ENCODE measurements around the gene PYGL. TPM values are rescaled to one million over a fixed set of nuclear protein-coding genes. Genes with fewer than 3 reads are reported as not detected.
A peak's percentile ranks its signal among the peaks of the same experiment; 100 is the strongest.

Gene PYGL
- total RNA-seq, 3 donors from 2014 or later, result 31.0 to 43.7 (median 41.4) TPM

- H3K36me3 ChIP-seq (ENCODE audit: low read depth), result no peaks in the 10 kb centered on the region
- no peak for TF ChIP-seq CTCF (IDR thresholded peaks at IDR 0.05)
- ATAC-seq (no peak), DNase-seq (no peak)
- H3K4me3 ChIP-seq, result no peak overlapping the region
- no peaks in the 10 kb centered on the region for H3K9me3 ChIP-seq
- peaks cover 4% of the 10 kb centered on the region for H3K4me1 ChIP-seq (ENCODE audit: low read depth)
- intact Hi-C loops (cut with DNase I, micrococcal nuclease), result no loop called here
These were observed 80.0 kb downstream of the PYGL start for GRCh38 chr14:50864237-50864636.

GRCh38 chr14:50862036-50862570, 82.2 kb downstream of the PYGL start:
- no peaks in the 10 kb centered on the region for H3K9me3 ChIP-seq
- H3K36me3 ChIP-seq (ENCODE audit: low read depth), result no peaks in the 10 kb centered on the region
- no peak overlapping the region for H3K4me3 ChIP-seq
- intact Hi-C loops (cut with DNase I, micrococcal nuclease), result no loop called here
- H3K4me1 ChIP-seq (ENCODE audit: low read depth), result peaks cover 4% of the 10 kb centered on the region
- ATAC-seq (no peak), DNase-seq (no peak)
- TF ChIP-seq CTCF (IDR thresholded peaks at IDR 0.05), result no peak

- no peaks in the 10 kb centered on the region for H3K36me3 ChIP-seq (ENCODE audit: low read depth)
- H3K9me3 ChIP-seq, result no peaks in the 10 kb centered on the region
- intact Hi-C loops (cut with DNase I, micrococcal nuclease), result no loop called here
- peak; percentile 69 for TF ChIP-seq CTCF (IDR thresholded peaks at IDR 0.05)
- H3K4me3 ChIP-seq, result no peak overlapping the region
- peaks cover 4% of the 10 kb centered on the region for H3K4me1 ChIP-seq (ENCODE audit: low read depth)
- peak; percentile 87 for ATAC-seq
- DNase-seq, result peak; percentile 73 to 93 (median 83)
These were observed 83.7 kb downstream of the PYGL start for GRCh38 chr14:50860478-50861086.

- intact Hi-C loops (cut with DNase I, micrococcal nuclease), result no loop called here
- H3K4me1 ChIP-seq (ENCODE audit: low read depth), result peaks cover 4% of the 10 kb centered on the region
- DNase-seq (no peak), ATAC-seq (no peak)
- TF ChIP-seq CTCF (IDR thresholded peaks at IDR 0.05), result no peak
- no peaks in the 10 kb centered on the region for H3K9me3 ChIP-seq
- H3K36me3 ChIP-seq (ENCODE audit: low read depth), result no peaks in the 10 kb centered on the region
- H3K4me3 ChIP-seq, result no peak overlapping the region
These were observed 85.0 kb downstream of the PYGL start for GRCh38 chr14:50859296-50859624.

GRCh38 chr14:50856660-50857059, 87.6 kb downstream of the PYGL start:
- Histone ChIP-seq H3K36me3 (ENCODE audit: low read depth) (no peaks in the 10 kb centered on the region), H3K4me1 (ENCODE audit: low read depth) (peaks cover 4% of the 10 kb centered on the region), H3K4me3 (no peak overlapping the region), H3K9me3 (no peaks in the 10 kb centered on the region)
- no peak for TF ChIP-seq CTCF (IDR thresholded peaks at IDR 0.05)
- ATAC-seq, result no peak
- DNase-seq, result no peak
- intact Hi-C loops (cut with DNase I, micrococcal nuclease), result no loop called here

- Histone ChIP-seq H3K36me3 (ENCODE audit: low read depth) (no peaks in the 10 kb centered on the region), H3K9me3 (no peaks in the 10 kb centered on the region), H3K4me1 (ENCODE audit: low read depth) (peaks cover 4% of the 10 kb centered on the region), H3K4me3 (no peak overlapping the region)
- ATAC-seq (no peak), DNase-seq (no peak)
- intact Hi-C loops (cut with DNase I, micrococcal nuclease), result no loop called here
- TF ChIP-seq CTCF (IDR thresholded peaks at IDR 0.05), result no peak
These were observed 88.7 kb downstream of the PYGL start for GRCh38 chr14:50855558-50855957.

Measured in mucosa of descending colon (tissue), 3 donors.